HG03175 (cell line): ENCODE data around the gene FGB.

ENCODE experiments used
- ATAC-seq: cut with Tn5 transposase; IDR thresholded peaks from one replicate; pipeline ENCODE4 v1.9.1; 2021; ENCODE audit warnings: mild to moderate bottlenecking, moderate library complexity; ENCODE audit not compliant: unreplicated experiment

Gene FGB

DNA sequence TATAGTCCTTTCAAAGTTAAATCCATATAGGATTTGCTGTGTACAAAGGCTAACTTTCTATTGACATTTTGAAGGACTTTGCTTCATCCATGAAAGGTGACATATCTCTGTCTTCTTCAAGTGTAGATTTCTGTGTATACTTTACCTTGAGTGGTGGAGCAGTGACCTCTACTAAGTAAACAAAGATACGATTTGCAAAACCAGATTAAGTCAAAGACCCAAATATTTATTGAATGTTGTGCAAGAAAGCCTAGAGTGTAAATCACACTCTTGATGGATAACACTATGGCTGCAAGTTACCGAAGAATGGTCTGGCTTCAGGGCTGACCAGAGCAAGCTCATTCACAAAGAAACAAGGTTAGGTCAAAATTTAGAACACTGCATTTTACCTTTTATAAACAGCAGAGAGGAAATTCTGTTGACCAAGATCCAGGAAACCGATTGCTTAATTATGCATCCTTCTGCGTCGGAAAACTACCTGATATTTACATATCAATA lies 55.1 kb downstream of the FGB start:
- no peak for ATAC-seq

DNA sequence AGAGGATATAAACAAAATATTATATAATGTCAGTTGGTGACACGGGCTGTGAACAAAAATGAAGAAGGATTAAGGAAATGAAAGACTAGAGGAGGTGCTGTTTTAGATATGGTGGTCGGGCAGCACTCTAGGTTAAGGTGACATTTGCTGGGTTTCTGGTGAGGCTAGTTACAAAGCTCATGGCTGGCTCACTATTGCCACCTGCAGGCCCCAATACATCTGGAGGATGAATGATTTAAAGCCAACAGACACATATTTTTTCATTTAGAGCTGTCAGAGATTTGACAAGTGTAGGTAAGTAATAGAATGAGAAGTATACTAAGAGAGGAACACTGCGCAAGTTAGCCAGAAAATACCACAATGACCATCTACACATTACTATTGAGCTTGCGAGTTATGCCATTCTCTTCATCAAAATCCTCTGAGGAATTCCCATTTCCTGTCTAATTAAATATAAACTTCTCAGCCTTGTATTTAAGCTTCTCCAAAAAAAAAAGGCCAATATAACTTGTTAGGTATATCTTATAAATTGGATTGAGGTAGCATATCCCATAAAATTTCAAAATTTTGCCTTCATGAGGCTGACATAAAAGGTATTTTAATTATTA lies 56.0 kb downstream of the FGB start:
- peak; percentile 76 for ATAC-seq

DNA sequence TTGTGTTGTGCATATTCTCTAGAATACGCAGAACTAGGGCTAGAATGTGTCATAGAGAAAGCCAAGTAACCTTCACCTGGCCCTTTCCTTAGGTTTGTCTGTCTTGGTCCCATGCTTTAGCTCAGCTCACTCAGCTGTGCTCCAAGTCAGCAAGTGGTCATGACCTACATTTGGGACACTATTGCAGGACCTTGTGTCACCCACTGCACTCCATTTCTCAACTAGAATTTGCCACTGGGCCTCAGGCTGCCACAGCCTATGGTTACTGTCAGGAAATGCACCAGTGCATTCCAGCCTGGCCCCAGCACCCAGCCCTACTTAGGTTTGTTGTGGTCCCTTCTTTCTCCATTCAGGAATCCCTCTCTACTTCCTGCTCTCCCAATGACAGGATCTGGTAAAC lies 57.3 kb downstream of the FGB start:
- ATAC-seq, result no peak
